Activated T-helper 17 cell treated with anti-CD3 and anti-CD28 coated beads, Interleukin-2, amount 50 U/mL, for 72 hours (primary cell): Measurements from ENCODE around the gene CCDC50. TPM values are rescaled to one million over a fixed set of nuclear protein-coding genes. Genes with fewer than 3 reads are reported as not detected.

Experiments used
- ATAC-seq: fragments of 150-1000 bp; cut with Tn5 transposase; replicated peaks from 2 replicates; pipeline ENCODE4 v1.10.0; 2021; ENCODE audit warnings: mild to moderate bottlenecking, moderate library complexity
- H3K27ac Mint-ChIP-seq: one replicate; pipeline ENCODE4 v1.8.0; 2022; ENCODE audit warnings: mixed read lengths
- H3K27me3 Mint-ChIP-seq: one replicate; pipeline ENCODE4 v1.8.0; 2022; ENCODE audit warnings: mixed read lengths
- H3K36me3 Mint-ChIP-seq: one replicate; pipeline ENCODE4 v1.8.0; 2022; ENCODE audit warnings: low read depth, mild to moderate bottlenecking, mixed read lengths
- H3K4me1 Mint-ChIP-seq: one replicate; pipeline ENCODE4 v1.8.0; 2022; ENCODE audit warnings: mixed read lengths
- H3K4me3 Mint-ChIP-seq: one replicate; pipeline ENCODE4 v1.8.0; 2022; ENCODE audit warnings: mild to moderate bottlenecking, mixed read lengths
- H3K9me3 Mint-ChIP-seq: one replicate; pipeline ENCODE4 v1.8.0; 2022; ENCODE audit warnings: mixed read lengths
- total RNA-seq, 2 donors: library from RNA; stranded (reverse); gene quantifications; one replicate each; pipeline ENCODE4 v1.2.3, GENCODE V29; 2022

CCDC50 gene
- total RNA-seq, 2 donors from 2014 or later = 12.6 to 14.6 TPM

DNA sequence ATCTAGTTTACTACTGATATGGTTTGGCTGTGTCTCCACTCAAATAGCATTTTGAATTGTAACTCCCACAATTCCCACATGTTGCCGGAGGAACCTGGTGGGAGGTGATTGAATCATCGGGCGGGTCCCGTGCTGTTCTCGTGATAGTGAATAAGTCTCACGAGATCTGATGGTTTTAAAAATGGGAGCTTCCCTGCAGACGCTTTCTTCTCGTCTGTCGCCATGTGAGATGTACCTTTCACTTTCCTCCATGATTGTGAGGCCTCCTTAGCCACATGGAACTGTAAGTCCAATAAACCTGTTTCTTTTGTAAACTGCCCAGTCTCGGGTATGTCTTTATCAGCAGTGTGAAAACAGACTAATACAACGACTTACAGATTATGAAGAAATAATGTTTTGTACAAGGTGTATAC is 96.1 kb downstream of the CCDC50 start:
- H3K4me3 Mint-ChIP-seq = no peak overlapping the region
- peaks cover 5% of the 10 kb centered on the region for H3K27me3 Mint-ChIP-seq
- no peaks in the 10 kb centered on the region for H3K4me1 Mint-ChIP-seq
- no peaks in the 10 kb centered on the region for H3K9me3 Mint-ChIP-seq
- no peaks in the 10 kb centered on the region for H3K36me3 Mint-ChIP-seq
- no peak overlapping the region for H3K27ac Mint-ChIP-seq
- no peak for ATAC-seq

DNA sequence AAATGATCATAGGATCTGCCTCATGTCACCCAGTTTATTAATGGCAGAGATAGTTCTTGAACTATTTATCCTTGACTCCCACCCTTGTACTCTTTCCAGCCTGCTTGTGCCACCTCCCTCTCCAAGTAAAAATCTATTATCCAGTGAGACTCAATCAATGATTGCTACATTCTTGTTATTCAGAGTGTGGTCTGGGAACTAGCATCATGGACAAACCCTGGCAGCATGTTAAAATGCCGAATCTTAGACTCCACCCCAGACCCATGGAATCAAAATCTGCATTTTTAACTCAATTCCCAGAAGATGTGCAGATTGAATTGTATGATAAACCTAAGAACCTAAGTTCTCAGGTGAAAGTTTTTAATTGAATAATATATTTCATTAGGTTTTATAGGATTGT is 97.1 kb downstream of the CCDC50 start:
- Mint-ChIP-seq H3K27ac (no peak overlapping the region), H3K27me3 (peaks cover 3% of the 10 kb centered on the region), H3K36me3 (no peaks in the 10 kb centered on the region), H3K9me3 (no peaks in the 10 kb centered on the region), H3K4me1 (no peaks in the 10 kb centered on the region), H3K4me3 (no peak overlapping the region)
- no peak for ATAC-seq

DNA sequence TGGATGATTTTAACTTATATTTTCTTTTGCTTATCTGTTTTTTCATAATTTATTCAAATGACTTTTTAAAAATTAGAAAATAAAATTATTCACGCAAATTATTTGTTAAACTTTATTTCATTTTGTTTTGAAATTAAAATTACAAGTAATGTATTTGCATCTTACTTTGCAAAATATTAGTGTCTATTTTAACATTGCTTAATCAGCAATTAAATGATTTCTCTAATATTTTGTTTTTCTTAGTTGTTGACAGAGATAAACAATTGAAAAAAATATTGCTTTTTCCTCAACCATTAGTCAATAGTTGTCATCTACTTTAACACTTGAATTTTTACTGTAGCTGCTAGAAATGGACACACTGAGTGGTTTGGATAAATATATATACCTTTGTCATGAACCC is 99.0 kb downstream of the CCDC50 start:
- no peaks in the 10 kb centered on the region for H3K9me3 Mint-ChIP-seq
- no peak for ATAC-seq
- no peaks in the 10 kb centered on the region for H3K36me3 Mint-ChIP-seq
- H3K27me3 Mint-ChIP-seq = no peaks in the 10 kb centered on the region
- H3K4me1 Mint-ChIP-seq = no peaks in the 10 kb centered on the region
- H3K4me3 Mint-ChIP-seq = no peak overlapping the region
- H3K27ac Mint-ChIP-seq = no peak overlapping the region

DNA sequence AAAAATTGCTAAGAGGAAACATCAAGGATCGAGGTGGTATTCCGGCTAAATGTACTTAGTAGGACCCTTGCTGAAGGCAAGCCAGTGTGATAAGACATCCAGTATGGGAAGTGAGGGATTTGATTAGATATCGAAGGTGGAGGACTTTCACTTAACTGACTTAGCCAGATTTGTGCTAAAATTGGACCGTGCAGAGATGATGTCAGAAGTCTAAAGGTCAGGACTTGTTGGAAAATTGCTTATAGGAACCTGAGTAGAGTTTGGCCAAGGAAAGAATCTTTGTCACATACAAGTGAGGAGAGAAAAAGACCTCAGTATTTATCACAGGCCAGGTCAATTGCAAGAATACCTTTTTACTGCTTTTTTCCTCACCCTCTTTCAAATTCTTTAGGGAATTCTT is 100.9 kb downstream of the CCDC50 start:
- Mint-ChIP-seq H3K27ac (no peak overlapping the region), H3K36me3 (no peaks in the 10 kb centered on the region), H3K4me3 (no peak overlapping the region), H3K4me1 (no peaks in the 10 kb centered on the region), H3K27me3 (no peaks in the 10 kb centered on the region), H3K9me3 (no peaks in the 10 kb centered on the region)
- no peak for ATAC-seq

DNA sequence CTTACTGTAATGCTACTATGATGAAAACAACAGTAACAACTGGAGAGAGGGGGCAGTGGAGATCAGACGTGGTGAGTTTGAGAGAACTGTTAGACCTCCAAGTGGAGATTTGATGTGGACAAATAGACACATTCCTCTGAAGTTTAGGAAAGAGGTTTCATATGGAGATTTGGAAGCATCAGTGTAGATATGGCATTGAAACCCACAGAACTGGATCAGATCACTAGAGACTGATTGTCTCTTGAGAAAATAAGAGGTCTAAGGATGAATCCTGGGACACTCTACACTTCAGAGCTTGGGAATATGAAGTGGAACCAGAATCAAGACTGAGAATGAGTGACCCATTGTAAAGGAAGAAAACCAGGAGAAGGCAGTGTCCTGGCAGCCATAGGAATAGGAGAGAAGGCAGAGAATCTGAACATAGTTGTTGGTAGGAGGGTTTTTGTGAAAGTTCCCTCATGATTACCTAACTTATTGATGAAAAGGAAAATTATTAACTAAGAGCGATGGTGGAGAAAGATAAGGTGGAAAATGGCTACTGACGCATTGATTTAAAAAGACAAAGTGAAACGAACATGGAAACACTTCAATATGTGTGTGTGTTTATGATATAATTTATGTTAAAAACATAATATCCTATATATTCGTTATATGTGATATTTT is 102.1 kb downstream of the CCDC50 start:
- no peaks in the 10 kb centered on the region for H3K27me3 Mint-ChIP-seq
- no peak overlapping the region for H3K27ac Mint-ChIP-seq
- ATAC-seq = no peak
- no peak overlapping the region for H3K4me3 Mint-ChIP-seq
- H3K4me1 Mint-ChIP-seq = no peaks in the 10 kb centered on the region
- H3K9me3 Mint-ChIP-seq = no peaks in the 10 kb centered on the region
- H3K36me3 Mint-ChIP-seq = no peaks in the 10 kb centered on the region

DNA sequence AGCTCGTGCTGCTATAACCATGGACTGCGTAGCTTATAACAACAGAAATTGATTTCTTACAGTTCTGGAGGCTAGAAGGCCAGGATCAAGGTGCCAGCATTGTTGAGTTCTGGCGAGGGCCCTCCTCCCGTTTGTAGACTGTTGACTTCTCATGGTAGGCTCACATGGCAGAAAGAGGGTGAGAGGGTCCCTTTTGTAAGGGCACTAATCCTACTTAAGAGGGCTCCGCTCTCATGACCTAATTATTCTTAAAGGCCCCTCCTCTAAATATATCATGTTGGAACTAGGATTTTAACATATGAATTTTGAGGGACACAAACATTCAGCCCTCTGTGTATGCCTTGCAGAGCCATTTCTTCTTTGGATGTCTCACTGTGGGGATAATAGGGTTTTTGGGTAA is 103.0 kb downstream of the CCDC50 start:
- Mint-ChIP-seq H3K4me3 (no peak overlapping the region), H3K4me1 (no peaks in the 10 kb centered on the region), H3K27ac (no peak overlapping the region), H3K9me3 (no peaks in the 10 kb centered on the region), H3K27me3 (no peaks in the 10 kb centered on the region), H3K36me3 (no peaks in the 10 kb centered on the region)
- no peak for ATAC-seq

DNA sequence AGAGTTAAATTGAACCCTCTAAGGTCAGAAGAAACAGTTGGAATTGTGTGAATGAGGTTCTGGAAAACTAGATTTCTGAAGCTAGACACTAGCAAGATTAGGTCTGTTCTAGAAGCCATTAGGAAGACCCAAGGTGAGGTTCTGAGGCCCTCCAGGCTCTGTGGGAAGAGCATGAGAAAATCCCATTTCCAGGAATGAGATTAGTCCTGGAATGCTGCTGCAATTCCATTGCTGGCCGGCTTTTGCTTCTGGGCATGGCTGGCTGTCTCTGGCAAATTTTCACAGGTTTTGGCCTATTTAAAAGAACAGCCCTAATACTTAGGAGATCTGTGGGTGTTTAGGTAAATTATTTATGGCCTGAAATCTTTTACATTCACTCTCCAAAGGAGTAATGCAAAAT is 104.8 kb downstream of the CCDC50 start:
- H3K27ac Mint-ChIP-seq = no peak overlapping the region
- no peaks in the 10 kb centered on the region for H3K36me3 Mint-ChIP-seq
- no peaks in the 10 kb centered on the region for H3K9me3 Mint-ChIP-seq
- no peaks in the 10 kb centered on the region for H3K4me1 Mint-ChIP-seq
- no peaks in the 10 kb centered on the region for H3K27me3 Mint-ChIP-seq
- no peak overlapping the region for H3K4me3 Mint-ChIP-seq
- no peak for ATAC-seq

DNA sequence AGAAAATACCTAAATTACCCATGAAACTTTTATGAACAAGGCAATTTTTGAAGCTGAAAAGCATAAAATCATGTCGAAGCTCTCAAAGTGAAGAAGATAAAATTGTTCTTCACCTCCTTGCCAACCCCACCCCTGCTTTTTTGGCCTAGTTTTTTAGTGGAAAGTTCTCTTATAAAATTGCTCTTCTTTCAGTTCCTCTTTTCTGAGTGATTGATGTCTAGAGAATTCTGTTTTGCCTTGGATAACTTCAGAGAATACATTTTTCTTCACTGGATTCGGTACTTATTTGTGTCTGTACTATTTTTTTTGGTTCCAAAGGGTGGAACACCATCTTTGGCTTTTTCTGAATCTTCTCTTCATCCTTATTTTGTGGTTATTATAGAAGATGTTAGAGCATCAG is 106.8 kb downstream of the CCDC50 start:
- no peaks in the 10 kb centered on the region for H3K4me1 Mint-ChIP-seq
- H3K27me3 Mint-ChIP-seq = no peaks in the 10 kb centered on the region
- ATAC-seq = no peak
- no peaks in the 10 kb centered on the region for H3K36me3 Mint-ChIP-seq
- H3K27ac Mint-ChIP-seq = no peak overlapping the region
- H3K9me3 Mint-ChIP-seq = peaks cover 3% of the 10 kb centered on the region
- H3K4me3 Mint-ChIP-seq = no peak overlapping the region

DNA sequence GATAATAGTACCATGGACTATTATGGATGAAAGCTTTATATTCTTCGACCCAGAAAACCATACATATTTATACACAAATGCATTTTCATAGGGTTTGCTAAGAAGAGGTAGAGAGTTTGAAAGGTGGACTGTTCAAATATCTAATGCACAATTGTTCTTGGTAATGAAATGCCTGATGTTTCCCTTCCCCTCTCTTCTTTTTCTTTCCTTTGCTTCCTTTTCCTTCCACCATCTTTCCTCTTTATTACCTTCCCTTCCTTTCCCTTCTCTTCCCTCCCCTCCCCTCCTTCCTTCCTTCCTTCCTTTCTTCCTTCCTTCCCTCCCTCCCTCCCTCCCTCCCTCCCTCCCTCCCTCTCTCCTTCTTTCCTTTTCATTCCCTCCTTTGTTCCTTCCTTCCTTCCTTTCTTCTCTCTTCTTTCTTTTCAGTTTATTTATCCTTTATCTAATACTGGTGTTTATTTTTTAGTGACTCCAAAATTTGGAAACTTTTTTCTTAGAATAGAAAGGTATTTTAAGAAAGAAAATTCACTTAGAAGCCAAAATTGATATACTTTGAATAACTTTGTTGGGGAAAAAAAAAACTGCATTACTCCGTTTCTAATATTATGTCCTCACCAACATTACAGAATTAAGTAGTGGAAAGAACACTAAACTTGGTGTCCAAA is 109.1 kb downstream of the CCDC50 start:
- Mint-ChIP-seq H3K4me1 (no peaks in the 10 kb centered on the region), H3K27me3 (no peaks in the 10 kb centered on the region), H3K27ac (no peak overlapping the region), H3K9me3 (peaks cover 10% of the 10 kb centered on the region), H3K4me3 (no peak overlapping the region), H3K36me3 (no peaks in the 10 kb centered on the region)
- ATAC-seq = no peak

DNA sequence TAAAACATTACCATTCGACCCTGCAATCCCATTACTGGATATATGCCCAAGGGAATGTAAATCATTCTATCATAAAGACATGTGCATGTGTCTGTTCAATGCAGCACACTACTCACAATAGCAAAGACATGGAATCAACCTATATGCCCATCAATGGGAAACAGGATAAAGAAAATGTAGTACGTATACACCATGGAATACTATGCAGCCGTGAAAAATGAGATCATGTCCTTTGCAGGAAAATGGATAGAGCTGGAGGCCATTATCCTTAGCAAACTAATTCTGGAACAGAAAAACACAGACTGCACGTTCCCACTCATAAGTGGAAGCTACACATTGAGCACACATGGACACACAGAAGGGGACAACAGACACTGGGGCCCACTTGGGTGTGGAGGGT is 111.3 kb downstream of the CCDC50 start:
- Mint-ChIP-seq H3K36me3 (no peaks in the 10 kb centered on the region), H3K4me1 (no peaks in the 10 kb centered on the region), H3K27ac (no peak overlapping the region), H3K4me3 (no peak overlapping the region), H3K27me3 (no peaks in the 10 kb centered on the region), H3K9me3 (peaks cover 10% of the 10 kb centered on the region)
- ATAC-seq = no peak

DNA sequence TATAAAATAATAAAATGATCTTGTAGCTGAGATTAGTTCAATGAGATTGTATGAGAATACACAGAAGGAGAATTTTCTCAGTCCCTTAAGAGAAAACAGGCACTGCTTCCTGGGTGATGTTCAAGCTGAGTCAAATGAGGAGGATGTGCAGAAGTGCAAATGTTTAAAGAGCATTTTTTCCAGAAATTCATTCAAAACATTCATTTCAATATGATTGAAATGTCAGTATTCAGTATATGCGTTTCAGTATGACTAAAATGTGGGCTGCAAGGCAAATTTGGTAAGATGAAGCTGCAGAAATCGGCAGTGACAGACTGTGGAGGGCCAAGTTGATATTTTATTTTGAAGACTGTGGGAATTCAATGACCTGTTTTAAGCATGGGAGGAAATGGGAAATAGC is 112.5 kb downstream of the CCDC50 start:
- Mint-ChIP-seq H3K4me1 (no peaks in the 10 kb centered on the region), H3K36me3 (no peaks in the 10 kb centered on the region), H3K27me3 (no peaks in the 10 kb centered on the region), H3K9me3 (peaks cover 10% of the 10 kb centered on the region), H3K27ac (no peak overlapping the region), H3K4me3 (no peak overlapping the region)
- peak; percentile 21 for ATAC-seq

DNA sequence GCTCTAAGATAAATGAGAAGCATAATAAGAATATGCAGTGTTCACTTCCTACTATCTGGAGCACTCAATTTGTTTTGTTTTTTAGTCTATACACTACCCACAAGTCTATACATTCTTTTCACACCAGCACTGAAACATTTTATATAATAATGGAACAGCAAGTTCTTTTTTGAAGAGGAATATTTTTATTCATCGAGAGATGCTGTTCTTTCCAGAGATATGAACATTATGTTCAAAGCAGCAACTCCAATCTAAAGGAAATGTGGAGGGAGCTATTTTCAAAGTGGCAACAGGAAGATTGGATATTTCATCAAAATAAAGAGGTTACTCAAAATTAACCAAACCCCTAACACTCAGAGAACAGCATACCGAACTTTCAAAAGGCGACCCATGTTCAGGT is 115.4 kb downstream of the CCDC50 start:
- no peak for ATAC-seq
- no peaks in the 10 kb centered on the region for H3K27me3 Mint-ChIP-seq
- no peaks in the 10 kb centered on the region for H3K4me1 Mint-ChIP-seq
- H3K4me3 Mint-ChIP-seq = no peak overlapping the region
- H3K36me3 Mint-ChIP-seq = no peaks in the 10 kb centered on the region
- H3K27ac Mint-ChIP-seq = no peak overlapping the region
- H3K9me3 Mint-ChIP-seq = peaks cover 10% of the 10 kb centered on the region

Other genes starting within 250 kb of the CCDC50 start
- not detected for gene OSTN, start 130.2 kb upstream of the CCDC50 start, total RNA-seq
- gene UTS2B, start 1.1 kb downstream of the CCDC50 start, total RNA-seq = not detected
- not detected for gene PYDC2, start 131.8 kb downstream of the CCDC50 start, total RNA-seq